Suprapubic skin (tissue), 4 donors: ENCODE results near the gene PTPMT1.

Experiments
- CTCF ChIP-seq, 2 donors: fragments of 200-600 bp in 1 of 2; fragments of 450-650 bp in 1 of 2; sonication (generic) in 1 of 2; IDR thresholded peaks; one replicate each; pipeline ENCODE4 v1.5.1; 2016 to 2019; ENCODE audit warnings: antibody characterized with exemption in 2 of 2, mild to moderate bottlenecking in 1 of 2, moderate library complexity in 1 of 2
- EP300 ChIP-seq: sonication (generic); formaldehyde crosslinking; IDR thresholded peaks from one replicate; pipeline ENCODE4 v1.6.1; 2017; ENCODE audit warnings: antibody characterized with exemption
- POLR2A ChIP-seq, 2 donors: fragments of 450-650 bp; IDR thresholded peaks; one replicate each; pipeline ENCODE4 v1.6.1; 2017; ENCODE audit warnings: antibody characterized with exemption in 2 of 2, mild to moderate bottlenecking in 2 of 2, moderate library complexity in 2 of 2
- POLR2AphosphoS5 ChIP-seq, 3 donors: sonication (generic); formaldehyde crosslinking; IDR thresholded peaks; one replicate each; pipeline ENCODE4 v1.6.1; 2017; ENCODE audit warnings: antibody characterized with exemption in 3 of 3

GRCh38 chr11:47593934-47594855 is 28.8 kb downstream of the PTPMT1 start, which contains the start of gene C1QTNF4:
- TF ChIP-seq CTCF (IDR thresholded peaks at IDR 0.05) = no peak
- no peak for TF ChIP-seq POLR2A (IDR thresholded peaks at IDR 0.05)
- no peak for TF ChIP-seq POLR2AphosphoS5 (IDR thresholded peaks at IDR 0.05)
- TF ChIP-seq EP300 = no peak
